ENCODE data around the gene ANKDD1A.

The ANKDD1A gene

GRCh38 chr15:64926661-64927060 is 15.0 kb downstream of the ANKDD1A start:
- no peak for DNase-seq

DNA sequence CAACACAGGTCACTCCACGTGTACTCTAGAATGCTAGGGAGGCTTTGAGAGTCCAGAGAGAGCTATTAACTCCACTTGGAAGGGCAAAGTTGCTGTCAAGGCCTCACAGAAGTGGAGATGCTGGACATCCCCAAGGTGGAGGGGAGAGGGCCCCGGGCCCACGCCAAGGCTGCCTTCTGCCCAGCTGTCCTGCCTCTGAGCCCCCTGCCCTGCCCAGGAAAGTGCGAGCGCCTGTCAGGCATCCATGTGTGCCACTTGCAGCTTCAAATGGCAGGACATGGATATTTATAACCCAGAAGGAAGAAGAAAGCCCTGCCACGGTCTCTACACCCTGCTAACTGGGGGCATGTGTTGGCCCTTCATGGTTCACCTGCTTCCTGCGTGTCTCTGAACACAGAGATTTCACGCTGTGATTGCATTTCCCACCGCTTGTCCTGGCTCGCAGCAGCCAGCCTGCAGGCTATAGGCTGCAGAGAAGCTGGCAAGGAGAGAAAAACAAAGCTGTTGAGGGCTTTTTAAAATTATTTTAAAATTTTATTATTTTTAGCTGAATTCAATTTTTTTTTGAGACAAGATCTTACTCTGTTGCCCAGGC is 17.0 kb downstream of the ANKDD1A start:
- no peak for DNase-seq

DNA sequence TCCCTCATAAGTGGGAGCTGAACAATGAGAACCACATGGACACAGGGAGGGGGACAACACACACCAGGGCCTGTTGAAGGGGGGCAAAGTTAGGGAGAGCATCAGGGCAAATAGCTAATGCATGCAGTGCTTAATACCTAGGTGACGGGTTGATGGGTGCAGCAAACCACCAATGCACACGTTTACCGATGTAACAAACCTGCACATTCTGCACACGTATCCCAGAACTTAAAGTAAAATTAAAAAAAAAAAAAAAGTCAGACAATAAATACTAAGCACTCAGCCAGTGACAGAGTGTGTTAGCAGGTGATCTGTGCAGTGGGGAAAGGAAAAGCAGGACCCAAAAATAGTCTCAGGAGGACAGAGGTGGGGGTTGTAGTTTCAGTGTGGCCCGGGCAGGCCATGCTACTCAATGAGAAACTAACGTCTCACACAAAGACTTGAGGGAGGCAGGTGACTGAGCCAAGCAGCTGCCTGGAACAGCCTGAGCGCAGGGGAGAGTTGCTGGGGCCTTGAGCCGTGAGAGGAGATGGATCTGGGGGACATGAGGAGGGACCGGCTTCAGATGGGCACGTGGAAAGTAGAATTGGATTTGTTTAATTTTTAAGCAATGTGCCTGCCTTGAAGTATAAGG is 18.4 kb downstream of the ANKDD1A start:
- no peak for DNase-seq

DNA sequence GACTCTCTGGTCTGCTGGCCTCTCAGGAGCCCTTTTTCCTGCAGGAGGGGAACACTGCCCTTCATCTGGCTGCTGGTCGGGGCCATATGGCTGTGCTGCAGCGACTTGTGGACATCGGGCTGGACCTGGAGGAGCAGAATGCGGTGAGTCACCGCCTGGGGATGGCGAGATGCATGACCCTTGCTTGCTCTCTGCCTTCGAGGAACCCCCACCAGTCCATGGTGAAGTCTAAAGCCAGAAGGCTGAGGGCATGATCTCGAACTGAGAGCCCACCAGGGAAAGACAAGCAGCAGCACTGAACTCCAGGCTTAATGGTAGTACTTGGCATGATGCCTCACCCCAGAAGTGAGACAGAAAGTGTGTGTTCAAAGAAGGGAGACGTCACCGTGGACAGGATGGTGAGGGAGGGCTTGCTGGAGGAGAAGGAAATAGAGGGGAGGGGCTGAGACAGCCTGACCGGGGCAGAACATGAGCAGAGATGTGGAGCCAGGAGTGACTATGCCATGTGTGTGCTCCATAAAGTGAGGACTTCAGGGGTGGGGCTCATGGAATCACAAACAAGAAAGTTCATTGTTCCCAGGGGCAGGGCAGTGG is 19.2 kb downstream of the ANKDD1A start:
- no peak for DNase-seq

GRCh38 chr15:64931381-64931780 is 19.7 kb downstream of the ANKDD1A start:
- no peak for DNase-seq

DNA sequence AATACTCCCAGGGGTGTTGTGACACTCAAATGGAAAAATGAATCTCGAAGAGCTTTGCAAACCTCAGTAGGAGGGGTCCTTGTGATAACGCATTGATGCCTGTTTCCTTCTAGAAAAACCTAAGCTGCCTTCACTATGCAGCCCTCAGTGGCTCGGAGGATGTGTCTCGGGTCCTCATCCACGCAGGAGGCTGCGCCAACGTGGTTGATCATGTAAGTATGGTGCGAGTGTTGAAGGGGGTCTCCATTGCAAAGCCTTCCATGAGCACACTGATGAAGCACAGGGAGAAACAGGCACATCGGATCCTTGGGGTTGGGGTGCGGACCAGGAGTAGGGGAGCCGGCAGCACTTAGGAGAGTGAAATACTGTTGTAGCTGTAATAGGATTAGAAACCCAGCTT is 22.3 kb downstream of the ANKDD1A start:
- DNase-seq, result no peak

GRCh38 chr15:64938192-64938591 is 26.5 kb downstream of the ANKDD1A start:
- DNase-seq, result no peak

DNA sequence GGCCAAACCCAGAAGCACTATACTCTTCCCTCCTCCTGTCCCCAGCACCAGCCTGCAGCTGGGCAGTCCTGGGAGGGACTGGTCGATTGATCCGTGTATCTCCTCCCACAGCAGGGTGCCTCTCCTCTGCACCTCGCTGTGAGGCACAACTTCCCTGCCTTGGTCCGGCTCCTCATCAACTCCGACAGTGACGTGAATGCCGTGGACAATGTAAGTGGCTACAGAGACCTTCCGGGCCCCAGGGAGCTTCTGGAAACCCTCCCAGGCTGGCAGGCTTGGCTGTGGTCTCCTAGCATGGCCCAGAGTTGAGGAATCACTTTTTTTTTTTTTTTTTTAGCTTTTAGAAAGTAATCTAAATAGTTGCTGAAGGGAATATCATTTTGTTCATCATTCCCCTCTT is 30.7 kb downstream of the ANKDD1A start:
- no peak for DNase-seq

DNA sequence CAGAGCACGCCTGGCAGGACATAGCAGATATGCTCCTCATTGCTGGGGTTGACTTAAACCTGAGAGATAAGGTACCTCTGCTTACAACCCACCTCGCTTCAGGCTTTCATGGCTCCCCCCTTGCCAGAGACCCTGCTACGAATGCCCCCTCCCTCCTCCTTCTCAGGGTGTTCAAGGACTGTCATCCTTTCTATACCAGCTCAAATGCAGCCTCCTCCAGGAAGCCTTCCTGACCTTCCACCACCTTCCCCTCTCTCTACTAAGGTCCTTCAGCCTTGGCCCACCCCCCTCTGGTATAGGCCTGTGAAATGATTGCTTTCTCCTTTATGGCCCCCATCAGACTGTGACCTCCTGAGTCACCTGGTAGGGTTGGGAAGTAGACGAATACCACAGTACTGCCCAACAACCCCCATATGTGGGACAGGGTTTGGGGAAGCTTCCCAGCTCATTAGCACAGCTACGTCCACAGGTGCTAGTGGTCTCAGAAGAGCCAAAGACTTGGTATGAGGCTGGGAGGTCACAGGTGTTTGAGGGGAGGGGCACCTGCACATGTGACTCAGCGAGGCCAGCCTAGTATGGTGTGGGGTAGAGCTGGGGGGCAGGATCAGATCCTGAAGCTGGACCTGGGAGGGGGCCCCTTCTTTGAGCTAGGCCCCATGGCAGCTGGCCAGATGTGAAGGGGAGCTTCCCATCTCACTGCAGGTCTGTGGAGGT is 32.0 kb downstream of the ANKDD1A start:
- DNase-seq, result no peak

- DNase-seq, result no peak
Measured at GRCh38 chr15:64944961-64945360, 33.3 kb downstream of the ANKDD1A start.

- no peak for DNase-seq
Measured at GRCh38 chr15:64947211-64947610, 35.5 kb downstream of the ANKDD1A start.

- no peak for DNase-seq
Measured at GRCh38 chr15:64948916-64949315, 37.2 kb downstream of the ANKDD1A start.

DNA sequence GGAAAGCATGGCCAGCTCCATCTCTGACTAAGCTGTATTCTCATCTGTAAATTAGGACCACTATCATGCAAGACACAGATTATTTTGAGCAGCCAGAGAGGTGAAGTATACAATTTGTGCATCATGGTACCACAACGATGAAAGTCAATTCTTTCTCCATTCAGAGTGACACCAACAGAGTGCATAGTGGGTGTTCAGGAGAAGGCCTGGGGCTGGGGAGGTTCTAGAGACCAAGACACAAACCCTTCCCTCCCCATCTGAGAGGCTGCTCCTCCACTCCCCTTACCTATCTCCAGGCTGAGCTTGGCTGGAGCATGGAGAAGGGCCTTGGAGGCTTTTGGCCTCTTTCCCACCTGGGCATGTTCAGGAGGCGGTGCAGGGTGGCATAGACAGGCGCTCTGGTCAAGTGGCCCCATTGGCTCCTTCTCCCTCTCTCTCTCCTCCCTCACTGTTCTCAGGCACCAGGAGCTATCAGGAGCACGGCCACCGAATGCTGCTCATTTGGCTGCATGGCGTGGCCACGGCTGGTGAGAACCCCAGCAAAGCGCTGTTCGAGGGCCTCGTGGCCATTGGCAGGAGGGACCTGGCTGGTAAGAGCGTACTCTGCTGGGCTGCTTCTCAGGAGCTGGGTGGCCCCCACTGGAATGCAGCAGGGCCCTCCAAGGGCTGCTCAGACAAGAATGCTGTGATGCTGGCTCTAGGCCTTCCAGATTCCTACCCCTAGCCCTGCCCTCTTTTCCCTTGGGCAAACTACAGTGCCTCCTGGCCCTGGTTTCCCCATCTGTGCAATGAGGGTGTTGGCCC is 37.9 kb downstream of the ANKDD1A start:
- DNase-seq, result no peak

DNA sequence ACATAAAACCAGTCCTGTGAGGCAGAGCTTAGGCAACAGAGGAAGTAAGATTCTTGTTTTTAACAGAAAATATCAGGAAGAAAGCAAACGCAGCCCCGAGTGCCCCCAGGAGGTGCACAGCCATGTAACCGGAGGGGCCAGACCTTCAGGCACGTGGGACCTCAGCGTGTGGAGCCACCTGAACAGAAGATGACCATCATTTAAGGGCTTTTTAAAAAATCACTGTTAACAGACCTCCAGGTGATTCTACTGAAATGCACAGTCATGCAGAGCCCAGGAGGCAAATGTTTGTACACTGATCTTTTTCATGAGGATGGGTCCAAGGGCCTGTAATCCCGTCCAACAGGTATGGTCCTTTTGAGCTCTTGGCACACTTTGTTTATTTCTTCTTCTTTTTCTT is 39.2 kb downstream of the ANKDD1A start:
- no peak for DNase-seq

- no peak for DNase-seq
Measured at GRCh38 chr15:64951777-64952418, 40.2 kb downstream of the ANKDD1A start.

DNA sequence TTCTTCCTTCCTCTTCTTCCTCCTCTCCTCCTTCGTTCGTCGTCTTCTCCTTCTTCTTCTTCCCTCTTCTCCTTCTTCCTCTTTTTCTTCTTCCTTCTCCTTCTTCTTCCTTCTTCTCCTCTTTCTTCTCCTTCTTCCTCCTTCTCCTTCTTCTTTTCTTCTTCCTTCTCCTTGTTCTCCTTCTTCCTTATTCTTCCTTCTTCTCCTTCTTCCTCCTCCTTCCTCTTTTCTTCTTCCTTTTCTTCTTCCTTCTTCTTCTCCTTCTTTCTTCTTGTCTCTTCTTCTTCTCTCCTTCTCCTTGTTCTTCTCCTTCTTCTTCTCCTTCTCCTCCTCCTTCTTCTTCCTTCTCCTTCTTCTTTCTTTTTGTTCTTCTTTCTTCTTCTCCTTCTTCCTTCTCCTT is 42.7 kb downstream of the ANKDD1A start:
- DNase-seq, result no peak

DNA sequence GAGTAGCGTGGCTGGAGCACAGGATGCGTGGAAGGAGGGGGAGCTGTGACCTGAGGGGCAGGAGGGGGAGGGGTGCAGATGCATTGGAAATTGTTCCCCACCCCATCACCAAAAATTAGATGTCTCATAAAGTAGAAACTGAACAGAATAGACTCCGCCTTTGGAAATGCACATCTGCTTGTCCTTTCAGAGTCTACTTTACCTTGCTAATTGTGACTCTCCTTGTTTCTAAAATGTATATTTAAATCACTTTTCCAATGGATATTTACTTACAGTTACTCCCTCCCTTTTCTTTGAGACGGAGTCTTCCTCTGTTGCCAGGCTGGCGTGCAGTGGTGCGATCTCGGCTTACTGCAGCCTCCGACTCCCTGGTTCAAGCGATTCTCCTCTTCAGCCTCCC is 47.4 kb downstream of the ANKDD1A start:
- DNase-seq, result no peak

- DNase-seq, result no peak
Measured at GRCh38 chr15:64960153-64960552, 48.5 kb downstream of the ANKDD1A start.

DNA sequence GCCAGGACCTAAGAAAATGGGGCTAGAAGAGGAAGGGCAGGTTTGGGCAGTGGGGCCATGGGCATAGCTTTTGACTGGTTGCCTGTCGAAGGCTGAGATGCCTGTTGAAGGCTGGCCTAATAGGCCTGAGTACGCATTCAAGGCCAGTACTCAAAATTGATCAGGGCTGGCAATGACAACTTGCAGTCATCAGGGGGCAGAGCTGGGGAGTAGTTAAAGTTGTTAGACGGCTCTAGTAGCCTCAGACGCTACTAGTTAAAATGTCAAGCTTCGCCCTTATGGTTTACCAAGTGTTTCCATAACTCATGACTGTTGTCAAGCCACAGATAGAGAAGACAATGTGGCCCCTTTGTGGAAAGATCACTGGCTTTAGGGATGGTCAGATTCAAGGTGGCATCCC is 49.3 kb downstream of the ANKDD1A start:
- DNase-seq, result no peak

DNA sequence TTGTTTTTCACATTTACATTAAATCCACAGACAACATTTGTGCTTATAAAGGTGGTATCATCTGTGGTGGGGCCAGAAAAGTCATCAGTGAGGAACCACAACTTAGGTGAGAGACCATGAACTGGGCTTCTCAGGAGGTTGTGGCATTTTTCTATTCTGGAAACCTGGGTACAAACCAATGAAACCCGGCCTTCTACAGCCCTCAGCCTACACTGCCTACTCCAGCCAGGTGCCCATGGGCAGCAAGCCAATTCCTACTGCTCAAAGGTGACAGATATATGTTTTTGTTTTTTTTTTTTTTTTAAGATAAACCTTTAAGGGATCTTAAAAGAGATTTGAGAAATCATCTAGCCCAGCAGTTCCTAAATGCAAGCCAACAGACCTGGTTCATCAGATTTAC is 57.7 kb downstream of the ANKDD1A start:
- DNase-seq, result no peak

DNA sequence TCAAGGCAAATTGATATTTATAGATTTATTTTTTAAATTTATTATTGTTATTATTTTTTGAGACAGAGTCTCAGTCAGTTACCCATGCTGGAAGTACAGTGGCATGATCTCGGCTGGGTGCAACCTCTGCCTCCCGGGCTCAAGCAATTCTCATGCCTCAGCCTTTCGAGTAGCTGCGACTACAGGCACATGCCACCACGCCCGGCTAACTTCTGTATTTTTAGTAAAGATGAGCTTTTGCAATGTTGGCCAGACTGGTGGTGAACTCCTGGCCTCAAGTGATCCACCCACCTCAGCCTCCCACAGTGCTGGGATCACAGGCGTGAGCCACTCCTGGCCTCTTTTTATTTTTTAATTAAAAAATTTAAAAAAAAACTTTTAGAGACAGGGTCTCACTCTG is 59.0 kb downstream of the ANKDD1A start:
- no peak for DNase-seq

DNA sequence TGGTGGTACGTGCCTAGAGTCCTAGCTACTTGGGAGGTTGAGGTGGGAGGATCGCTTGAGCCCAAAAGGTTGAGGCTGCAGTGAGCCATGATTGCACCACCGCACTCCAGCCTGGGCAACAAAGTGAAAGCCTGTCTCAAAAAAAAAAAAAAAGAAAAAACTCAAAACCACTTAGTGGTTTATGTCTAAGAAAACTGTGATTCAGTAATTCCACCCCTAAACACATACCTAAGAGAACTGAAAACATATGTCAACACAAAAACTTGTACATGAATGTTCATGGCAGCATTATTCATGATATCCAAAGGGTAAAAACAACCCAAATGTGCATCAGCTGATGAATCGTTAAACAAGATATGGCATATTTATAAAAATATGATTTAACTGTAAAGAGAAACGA is 63.7 kb downstream of the ANKDD1A start:
- DNase-seq, result no peak

GRCh38 chr15:64979252-64979710 is 67.6 kb downstream of the ANKDD1A start:
- no peak for DNase-seq

Measured in CD4-positive, alpha-beta T cell treated with Interferon alpha-2 for 1 hour (primary cell).